Fibroblast of pulmonary artery (primary cell): ENCODE measurements around the gene CHAT.

Source experiments
- DNase-seq: peaks from one replicate; pipeline ENCODE4 v3.0.0-alpha.2; 2010; ENCODE audit warnings: low read depth
- H3K4me3 ChIP-seq: replicated peaks from 2 replicates; pipeline ENCODE4 v1.5.1; 2011; ENCODE audit warnings: low read depth, mild to moderate bottlenecking, control low read depth, low read length, moderate library complexity
- TF ChIP-seq, protein P1 (sequence below): IDR thresholded peaks from 2 replicates; pipeline ENCODE4 v1.5.1; 2011; ENCODE audit warnings: mild to moderate bottlenecking, control low read depth, low read length, inconsistent platforms; ENCODE audit errors: missing control alignments

Gene CHAT

DNA sequence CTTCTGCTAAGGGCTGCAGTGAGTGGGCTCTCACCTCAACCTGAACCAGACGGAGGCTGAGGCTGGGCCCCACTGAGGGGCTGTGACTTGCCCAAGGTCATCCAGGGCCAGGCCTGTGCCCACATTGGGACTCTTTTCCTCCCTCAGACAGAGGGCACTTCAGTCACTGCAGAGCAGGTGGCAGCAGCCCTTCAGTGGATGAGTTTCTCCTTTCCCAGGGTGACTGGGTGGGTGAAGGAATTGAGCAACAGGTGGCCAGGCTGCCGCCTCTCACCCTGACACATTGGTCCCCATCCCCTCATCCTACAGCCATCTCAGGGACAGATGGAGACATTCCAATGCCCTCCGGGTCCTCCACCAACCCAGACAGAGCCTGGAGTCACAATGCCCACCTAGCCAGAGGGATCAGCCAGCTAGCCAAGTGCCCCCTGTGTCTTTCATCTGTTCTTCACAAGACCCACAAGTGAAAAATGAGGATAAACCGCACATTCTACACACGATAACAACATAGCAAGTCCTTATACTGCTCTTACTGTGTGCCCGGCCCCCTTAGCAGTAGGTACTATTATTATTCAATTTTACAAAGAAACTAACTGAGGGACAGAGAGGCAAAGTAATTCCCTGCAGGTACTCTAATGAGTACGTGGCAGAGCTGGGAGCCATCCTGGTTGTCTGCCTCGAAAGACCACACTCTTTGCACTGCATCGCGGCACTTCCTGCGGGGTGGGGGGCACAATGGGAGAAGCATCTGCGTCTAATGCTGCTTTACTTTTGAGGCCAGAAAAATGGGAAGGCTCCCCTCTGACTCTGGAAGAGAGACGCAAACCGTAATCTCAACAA lies 5.5 kb upstream of the CHAT start:
- TF ChIP-seq, protein P1, sequence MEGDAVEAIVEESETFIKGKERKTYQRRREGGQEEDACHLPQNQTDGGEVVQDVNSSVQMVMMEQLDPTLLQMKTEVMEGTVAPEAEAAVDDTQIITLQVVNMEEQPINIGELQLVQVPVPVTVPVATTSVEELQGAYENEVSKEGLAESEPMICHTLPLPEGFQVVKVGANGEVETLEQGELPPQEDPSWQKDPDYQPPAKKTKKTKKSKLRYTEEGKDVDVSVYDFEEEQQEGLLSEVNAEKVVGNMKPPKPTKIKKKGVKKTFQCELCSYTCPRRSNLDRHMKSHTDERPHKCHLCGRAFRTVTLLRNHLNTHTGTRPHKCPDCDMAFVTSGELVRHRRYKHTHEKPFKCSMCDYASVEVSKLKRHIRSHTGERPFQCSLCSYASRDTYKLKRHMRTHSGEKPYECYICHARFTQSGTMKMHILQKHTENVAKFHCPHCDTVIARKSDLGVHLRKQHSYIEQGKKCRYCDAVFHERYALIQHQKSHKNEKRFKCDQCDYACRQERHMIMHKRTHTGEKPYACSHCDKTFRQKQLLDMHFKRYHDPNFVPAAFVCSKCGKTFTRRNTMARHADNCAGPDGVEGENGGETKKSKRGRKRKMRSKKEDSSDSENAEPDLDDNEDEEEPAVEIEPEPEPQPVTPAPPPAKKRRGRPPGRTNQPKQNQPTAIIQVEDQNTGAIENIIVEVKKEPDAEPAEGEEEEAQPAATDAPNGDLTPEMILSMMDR: no peak
- DNase-seq: no peak
- no peak overlapping the region for H3K4me3 ChIP-seq

DNA sequence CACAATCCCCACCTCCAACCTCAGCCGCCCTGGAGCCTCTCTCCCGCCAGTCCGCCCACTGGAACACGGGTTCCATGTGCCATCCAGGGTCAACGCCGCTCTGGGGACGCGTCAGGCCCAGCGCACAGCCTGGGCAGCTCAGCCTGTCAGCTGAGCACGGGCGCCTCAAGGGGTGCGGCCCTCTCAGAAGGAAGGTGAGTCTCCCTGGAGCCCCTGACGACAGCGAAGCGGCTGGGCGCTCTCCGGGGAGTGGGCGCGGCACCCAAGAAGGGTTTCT lies 4.9 kb upstream of the CHAT start:
- TF ChIP-seq, protein P1: no peak
- no peak for DNase-seq
- H3K4me3 ChIP-seq: no peak overlapping the region

DNA sequence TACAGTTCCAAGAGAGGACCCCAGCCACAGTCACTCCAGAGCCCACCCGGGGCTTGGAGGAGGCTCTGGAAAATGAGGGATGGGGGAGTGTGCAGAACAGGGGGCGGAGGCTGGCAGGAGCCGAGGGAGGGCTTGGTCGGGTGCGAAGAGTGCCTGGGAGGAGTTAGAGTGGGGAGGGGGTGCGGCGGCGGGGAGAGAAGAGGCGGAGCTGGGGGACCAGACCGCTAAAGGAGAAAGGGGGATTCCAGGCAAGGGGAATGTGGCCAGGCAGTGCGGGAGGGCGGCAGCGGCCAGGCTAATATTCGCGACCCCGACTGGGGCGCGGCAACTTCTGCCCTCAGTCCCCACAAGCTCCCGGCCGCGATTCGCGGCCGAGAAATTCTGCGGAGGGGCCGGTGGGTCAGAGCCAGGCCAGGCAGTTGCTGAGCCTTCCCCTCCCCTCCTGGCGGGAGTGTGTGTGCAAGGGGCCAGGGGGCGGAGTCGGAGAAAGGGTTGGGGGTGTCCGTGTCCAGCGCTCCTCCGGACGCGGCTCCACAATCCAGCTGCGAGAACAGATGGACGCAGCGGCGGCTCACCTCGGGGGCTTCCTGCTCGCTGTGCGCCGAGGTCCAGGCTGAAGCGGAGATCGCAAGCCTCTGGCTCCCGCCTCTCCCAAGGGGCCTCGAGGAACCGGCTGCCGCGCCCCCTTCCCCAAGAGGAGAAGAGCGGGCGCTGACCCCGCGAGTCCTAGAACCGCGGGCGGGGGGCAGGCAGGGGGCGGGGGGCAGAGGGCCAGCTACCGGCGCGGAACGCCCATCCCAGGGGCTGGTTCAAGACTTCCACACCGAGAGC lies 4.3 kb upstream of the CHAT start:
- DNase-seq: no peak
- TF ChIP-seq, protein P1: no peak
- H3K4me3 ChIP-seq: no peak overlapping the region

DNA sequence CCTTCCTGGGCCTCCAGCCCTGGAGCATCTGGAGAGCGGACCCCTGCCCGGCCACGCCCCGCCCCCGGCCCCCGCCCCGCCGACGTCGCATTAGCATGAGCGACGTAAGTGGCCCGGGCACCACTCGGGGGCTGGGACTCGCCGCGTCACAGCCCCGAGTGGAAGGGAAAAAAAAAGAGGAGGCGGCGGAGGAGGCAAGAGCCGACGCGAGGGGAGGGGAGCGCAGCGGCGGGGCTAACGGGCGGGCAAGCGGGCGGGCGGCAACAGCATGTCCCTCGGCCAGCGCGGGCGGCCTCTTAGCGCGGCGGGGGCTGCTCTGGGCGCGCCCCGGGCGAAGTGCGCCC lies 3.8 kb upstream of the CHAT start, which contains the start of gene SLC18A3:
Gene SLC18A3, plus strand, starts transcription at position 197 of the 344 bp plus-strand sequence. CDS start 431 bp downstream, outside the sequence.
- DNase-seq: no peak
- no peak within 1 kb of the TSS for H3K4me3 ChIP-seq
- TF ChIP-seq, protein P1: no peak

DNA sequence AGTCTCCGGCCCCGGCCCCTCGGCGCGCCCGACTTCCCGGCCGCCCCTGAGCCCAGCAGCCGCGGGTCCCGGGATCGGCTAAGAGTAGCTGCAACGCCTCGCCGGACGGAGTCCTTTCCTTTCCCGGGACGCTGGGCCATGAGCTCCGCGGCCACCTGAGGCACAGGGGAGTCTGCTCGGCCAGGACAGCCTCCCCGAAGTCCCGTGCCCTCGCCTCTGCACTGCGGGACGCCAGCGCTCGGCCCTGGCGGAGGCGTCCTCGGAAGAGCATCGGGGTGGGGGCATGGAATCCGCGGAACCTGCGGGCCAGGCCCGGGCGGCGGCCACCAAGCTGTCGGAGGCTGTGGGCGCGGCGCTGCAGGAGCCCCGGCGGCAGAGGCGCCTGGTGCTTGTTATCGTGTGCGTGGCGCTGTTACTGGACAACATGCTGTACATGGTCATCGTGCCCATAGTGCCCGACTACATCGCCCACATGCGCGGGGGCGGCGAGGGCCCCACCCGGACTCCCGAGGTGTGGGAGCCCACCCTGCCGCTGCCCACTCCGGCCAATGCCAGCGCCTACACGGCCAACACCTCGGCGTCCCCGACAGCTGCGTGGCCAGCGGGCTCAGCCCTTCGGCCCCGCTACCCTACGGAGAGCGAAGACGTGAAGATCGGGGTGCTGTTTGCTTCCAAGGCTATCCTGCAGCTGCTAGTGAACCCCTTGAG lies 3.2 kb upstream of the CHAT start:
- DNase-seq: no peak
- no peak overlapping the region for H3K4me3 ChIP-seq

DNA sequence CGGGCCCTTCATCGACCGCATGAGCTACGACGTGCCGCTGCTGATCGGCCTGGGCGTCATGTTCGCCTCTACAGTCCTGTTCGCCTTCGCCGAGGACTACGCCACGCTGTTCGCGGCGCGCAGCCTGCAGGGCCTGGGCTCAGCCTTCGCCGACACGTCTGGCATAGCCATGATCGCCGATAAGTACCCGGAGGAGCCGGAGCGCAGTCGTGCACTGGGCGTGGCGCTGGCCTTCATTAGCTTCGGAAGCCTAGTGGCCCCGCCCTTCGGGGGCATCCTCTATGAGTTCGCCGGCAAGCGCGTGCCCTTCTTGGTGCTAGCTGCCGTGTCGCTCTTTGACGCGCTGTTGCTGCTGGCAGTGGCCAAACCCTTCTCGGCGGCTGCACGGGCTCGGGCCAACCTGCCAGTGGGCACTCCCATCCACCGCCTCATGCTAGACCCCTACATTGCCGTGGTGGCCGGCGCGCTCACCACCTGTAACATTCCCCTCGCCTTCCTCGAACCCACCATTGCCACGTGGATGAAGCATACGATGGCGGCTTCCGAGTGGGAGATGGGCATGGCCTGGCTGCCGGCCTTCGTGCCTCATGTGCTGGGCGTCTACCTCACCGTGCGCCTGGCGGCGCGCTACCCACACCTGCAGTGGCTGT lies 2.5 kb upstream of the CHAT start:
- no peak for DNase-seq
- no peak overlapping the region for H3K4me3 ChIP-seq
- TF ChIP-seq, protein P1: no peak

More for the DNA sequence above, 3.2 kb upstream of the CHAT start:
- TF ChIP-seq, protein P1: no peak
